ENCODE measurements around the gene ZC3H12C.

ZC3H12C gene

GRCh38 chr11:110092515-110093406 is at the start of gene ZC3H12C:
TSS of gene ZC3H12C (plus strand) at chr11:110093392. CDS start at chr11:110093412, 20 bp downstream.
- no peak within 1 kb of the TSS for H3K4me3 ChIP-seq (ENCODE audit: low read depth, low read length)
- TF ChIP-seq MAX (IDR thresholded peaks at IDR 0.05; ENCODE audit: low read depth, low read length) (no peak), MYC (IDR thresholded peaks at IDR 0.05; ENCODE audit: low read depth, low read length) (no peak), CTCF (IDR thresholded peaks at IDR 0.05; ENCODE audit: low read depth, low read length) (no peak), POLR2A (IDR thresholded peaks at IDR 0.05; ENCODE audit: extremely low read depth, insufficient read length) (no peak)
- DNase-seq (ENCODE audit: low read depth) = peak; percentile 84

- DNase-seq (ENCODE audit: low read depth) = no peak
- H3K4me3 ChIP-seq (ENCODE audit: low read depth, low read length) = no peak overlapping the region
- TF ChIP-seq MAX (IDR thresholded peaks at IDR 0.05; ENCODE audit: low read depth, low read length) (no peak), MYC (IDR thresholded peaks at IDR 0.05; ENCODE audit: low read depth, low read length) (no peak), POLR2A (IDR thresholded peaks at IDR 0.05; ENCODE audit: extremely low read depth, insufficient read length) (no peak), CTCF (IDR thresholded peaks at IDR 0.05; ENCODE audit: low read depth, low read length) (no peak)
These were observed 48.8 kb upstream of the ZC3H12C start for GRCh38 chr11:110044226-110044968.

- no peak overlapping the region for H3K4me3 ChIP-seq (ENCODE audit: low read depth, low read length)
- TF ChIP-seq MAX (IDR thresholded peaks at IDR 0.05; ENCODE audit: low read depth, low read length) = no peak
- no peak for TF ChIP-seq MYC (IDR thresholded peaks at IDR 0.05; ENCODE audit: low read depth, low read length)
- no peak for TF ChIP-seq CTCF (IDR thresholded peaks at IDR 0.05; ENCODE audit: low read depth, low read length)
- TF ChIP-seq POLR2A (IDR thresholded peaks at IDR 0.05; ENCODE audit: extremely low read depth, insufficient read length) = no peak
- no peak for DNase-seq (ENCODE audit: low read depth)
These were observed 46.3 kb upstream of the ZC3H12C start for GRCh38 chr11:110046775-110047380.

- H3K4me3 ChIP-seq (ENCODE audit: low read depth, low read length) = no peak overlapping the region
- DNase-seq (ENCODE audit: low read depth) = no peak
These were observed 43.5 kb upstream of the ZC3H12C start for GRCh38 chr11:110049501-110050200.

More at GRCh38 chr11:110049501-110050200, 43.5 kb upstream of the ZC3H12C start:
- TF ChIP-seq MAX (IDR thresholded peaks at IDR 0.05; ENCODE audit: low read depth, low read length) = no peak
- no peak for TF ChIP-seq MYC (IDR thresholded peaks at IDR 0.05; ENCODE audit: low read depth, low read length)
- no peak for TF ChIP-seq CTCF (IDR thresholded peaks at IDR 0.05; ENCODE audit: low read depth, low read length)
- no peak for TF ChIP-seq POLR2A (IDR thresholded peaks at IDR 0.05; ENCODE audit: extremely low read depth, insufficient read length)
